Measurements from ENCODE around the gene TNP2. TPM values are rescaled to one million over a fixed set of nuclear protein-coding genes. Genes with fewer than 3 reads are reported as not detected.

TNP2 gene
- total and polyA plus RNA-seq, 7 donors: not detected

DNA sequence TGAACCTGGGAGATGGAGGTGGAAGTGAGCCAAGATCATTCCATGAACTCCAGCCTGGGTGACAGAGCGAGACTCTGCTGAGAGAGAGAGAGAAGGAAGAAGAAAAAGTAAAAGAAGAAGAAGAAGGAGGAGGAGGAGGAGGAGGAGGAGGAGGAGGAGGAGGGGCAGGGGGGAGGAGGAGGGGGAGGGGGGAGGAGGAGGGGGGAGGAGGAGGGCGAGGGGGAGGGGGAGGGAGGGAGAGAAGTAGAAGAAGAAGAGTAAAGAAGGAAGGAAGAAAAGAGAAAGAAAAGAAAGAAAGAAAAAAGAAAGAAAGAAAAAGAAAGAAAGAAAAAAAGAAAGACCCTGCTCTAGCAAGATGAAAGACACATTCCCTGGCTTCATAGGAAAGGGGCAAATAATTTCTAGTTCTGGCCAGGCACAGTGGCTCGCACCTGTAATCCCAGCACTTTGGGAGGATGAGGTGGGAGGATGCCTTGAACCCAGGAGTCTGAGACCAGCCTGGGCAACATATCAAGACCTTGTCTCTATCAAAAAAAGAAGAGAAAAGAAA, 36.7 kb downstream of the TNP2 start:
- H3K36me3 ChIP-seq (ENCODE audit: insufficient read depth in 1 of 2, low read depth in 1 of 2): no peaks in the 10 kb centered on the region
- H3K27ac ChIP-seq: no peak overlapping the region
- TF ChIP-seq, protein P1, sequence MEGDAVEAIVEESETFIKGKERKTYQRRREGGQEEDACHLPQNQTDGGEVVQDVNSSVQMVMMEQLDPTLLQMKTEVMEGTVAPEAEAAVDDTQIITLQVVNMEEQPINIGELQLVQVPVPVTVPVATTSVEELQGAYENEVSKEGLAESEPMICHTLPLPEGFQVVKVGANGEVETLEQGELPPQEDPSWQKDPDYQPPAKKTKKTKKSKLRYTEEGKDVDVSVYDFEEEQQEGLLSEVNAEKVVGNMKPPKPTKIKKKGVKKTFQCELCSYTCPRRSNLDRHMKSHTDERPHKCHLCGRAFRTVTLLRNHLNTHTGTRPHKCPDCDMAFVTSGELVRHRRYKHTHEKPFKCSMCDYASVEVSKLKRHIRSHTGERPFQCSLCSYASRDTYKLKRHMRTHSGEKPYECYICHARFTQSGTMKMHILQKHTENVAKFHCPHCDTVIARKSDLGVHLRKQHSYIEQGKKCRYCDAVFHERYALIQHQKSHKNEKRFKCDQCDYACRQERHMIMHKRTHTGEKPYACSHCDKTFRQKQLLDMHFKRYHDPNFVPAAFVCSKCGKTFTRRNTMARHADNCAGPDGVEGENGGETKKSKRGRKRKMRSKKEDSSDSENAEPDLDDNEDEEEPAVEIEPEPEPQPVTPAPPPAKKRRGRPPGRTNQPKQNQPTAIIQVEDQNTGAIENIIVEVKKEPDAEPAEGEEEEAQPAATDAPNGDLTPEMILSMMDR (IDR thresholded peaks at IDR 0.05): no peak
- ATAC-seq (no peak), DNase-seq (no peak)
- no peaks in the 10 kb centered on the region for H3K9me3 ChIP-seq
- no peaks in the 10 kb centered on the region for H3K27me3 ChIP-seq (ENCODE audit: insufficient read depth in 3 of 3, low read length in 2 of 3)
- no peak overlapping the region for H3K4me3 ChIP-seq
- no peaks in the 10 kb centered on the region for H3K4me1 ChIP-seq
- 82 to 100% (median 96%) methylated on average over 1 to 2 of the region's 3 CpGs for WGBS, 3 donors
- intact Hi-C loops (cut with DNase I): no loop called here

DNA sequence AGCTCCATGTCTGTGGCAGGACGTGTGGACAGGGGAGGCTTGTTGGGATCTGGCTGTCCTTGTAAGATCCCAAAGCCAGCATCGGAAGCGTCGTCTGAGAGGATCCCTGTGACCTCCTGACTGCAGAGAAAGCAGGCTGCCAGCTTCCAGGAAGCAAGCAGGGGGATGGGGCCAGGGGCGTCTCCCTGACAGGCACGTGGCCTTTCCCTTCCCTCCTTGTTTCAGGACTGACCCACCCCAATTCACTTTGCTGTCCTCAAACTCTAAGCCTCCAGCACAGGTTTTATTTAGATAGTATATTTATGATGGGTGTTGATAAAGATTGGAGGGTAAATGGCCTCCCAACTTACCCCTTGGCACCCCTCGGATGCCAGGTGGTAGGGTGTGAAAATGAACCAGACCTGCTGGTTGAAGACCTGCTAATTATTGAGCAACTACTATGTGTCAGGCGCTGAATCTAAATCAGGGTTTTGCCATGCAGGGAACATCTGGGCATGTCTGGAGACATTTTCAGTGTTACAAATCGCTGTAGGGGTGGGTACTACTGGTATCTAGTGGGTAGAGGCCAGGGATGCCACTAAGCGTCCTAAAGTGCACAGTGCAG, 37.7 kb downstream of the TNP2 start:
- DNase-seq (no peak), ATAC-seq (no peak)
- H3K27ac ChIP-seq: no peak overlapping the region
- H3K27me3 ChIP-seq (ENCODE audit: insufficient read depth in 3 of 3, low read length in 2 of 3): no peaks in the 10 kb centered on the region
- H3K4me3 ChIP-seq: no peak overlapping the region
- H3K4me1 ChIP-seq: no peaks in the 10 kb centered on the region
- TF ChIP-seq, protein P1 (IDR thresholded peaks at IDR 0.05): no peak
- intact Hi-C loops (cut with DNase I): no loop called here
- WGBS, 3 donors: 73 to 81% (median 76%) methylated on average over 10 of the region's 10 CpGs
- H3K9me3 ChIP-seq: no peaks in the 10 kb centered on the region
- H3K36me3 ChIP-seq (ENCODE audit: insufficient read depth in 1 of 2, low read depth in 1 of 2): no peaks in the 10 kb centered on the region

DNA sequence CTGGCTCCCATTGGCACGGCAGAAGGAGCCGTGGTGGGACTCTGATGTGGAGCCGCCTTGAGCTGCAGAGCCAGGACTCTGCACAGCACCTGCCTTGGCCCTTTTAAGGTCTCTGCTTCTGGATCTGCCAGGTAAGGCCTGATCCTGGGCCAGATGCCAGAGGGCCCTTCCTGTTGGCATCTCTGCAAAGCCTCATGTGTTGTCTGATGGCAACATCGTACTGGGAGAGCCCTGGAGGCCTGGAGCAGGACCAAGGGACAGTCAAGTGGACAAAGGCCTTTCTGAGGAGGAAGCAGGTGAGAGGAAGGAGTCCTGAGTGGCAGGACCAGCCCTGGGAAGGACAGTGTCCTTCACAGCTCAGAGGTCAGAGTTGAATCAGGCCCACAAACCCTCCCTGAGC, 39.2 kb downstream of the TNP2 start:
- Histone ChIP-seq H3K27me3 (ENCODE audit: insufficient read depth in 3 of 3, low read length in 2 of 3) (no peaks in the 10 kb centered on the region), H3K4me3 (no peak overlapping the region), H3K27ac (no peak overlapping the region), H3K36me3 (ENCODE audit: insufficient read depth in 1 of 2, low read depth in 1 of 2) (no peaks in the 10 kb centered on the region), H3K4me1 (no peaks in the 10 kb centered on the region), H3K9me3 (no peaks in the 10 kb centered on the region)
- ATAC-seq: peak in 2 of 4 donors; percentile 17 to 32
- TF ChIP-seq, protein P1 (IDR thresholded peaks at IDR 0.05): no peak
- 69 to 75% (median 74%) methylated on average over 4 of the region's 4 CpGs for WGBS, 3 donors
- intact Hi-C loops (cut with DNase I): no loop called here
- no peak for DNase-seq

DNA sequence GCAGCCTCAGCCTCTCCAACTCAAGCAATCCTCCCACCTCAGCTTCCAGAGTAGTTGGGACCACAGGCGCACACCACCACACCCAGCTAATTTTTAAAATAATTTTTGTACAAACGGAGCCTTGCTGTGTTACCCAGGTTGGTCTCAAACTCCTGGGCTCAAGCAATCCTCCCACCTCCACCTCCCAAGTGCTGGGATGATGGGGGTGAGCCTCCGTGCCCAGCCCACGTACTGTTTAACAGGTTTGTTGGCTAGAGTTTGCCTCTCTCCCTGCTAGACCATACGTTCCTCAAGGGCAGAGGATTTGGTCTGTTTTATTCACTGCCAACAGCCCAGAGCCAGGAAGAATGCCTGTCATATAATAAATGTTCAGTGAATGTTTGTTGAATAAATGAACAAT, 39.7 kb downstream of the TNP2 start:
- no peak overlapping the region for H3K27ac ChIP-seq
- peaks cover 1% of the 10 kb centered on the region for H3K4me1 ChIP-seq
- no peaks in the 10 kb centered on the region for H3K36me3 ChIP-seq (ENCODE audit: insufficient read depth in 1 of 2, low read depth in 1 of 2)
- ATAC-seq (no peak), DNase-seq (no peak)
- 78 to 85% (median 84%) methylated on average over 5 of the region's 5 CpGs for WGBS, 3 donors
- TF ChIP-seq, protein P1 (IDR thresholded peaks at IDR 0.05): no peak
- intact Hi-C loops (cut with DNase I): no loop called here
- no peaks in the 10 kb centered on the region for H3K27me3 ChIP-seq (ENCODE audit: insufficient read depth in 3 of 3, low read length in 2 of 3)
- no peaks in the 10 kb centered on the region for H3K9me3 ChIP-seq
- no peak overlapping the region for H3K4me3 ChIP-seq
